AG04449 (cell line): ENCODE data around the gene ZC3H15.

ENCODE experiments used
- CTCF ChIA-PET: fragments of 350-600 bp; formaldehyde crosslinking; extraction: SDS; loops from one replicate; lab custom pipeline; 2021; ENCODE audit warnings: antibody characterized with exemption; lab: Yijun Ruan, JAX
- POLR2A ChIA-PET: fragments of 400-600, 350-600 bp; formaldehyde crosslinking; extraction: SDS; loops from one replicate; lab custom pipeline; 2020; ENCODE audit warnings: antibody characterized with exemption, inconsistent platforms; lab: Yijun Ruan, JAX
- DNase-seq: peaks from one replicate; pipeline ENCODE4 v3.0.0-alpha.2; 2010; ENCODE audit warnings: low read depth, low spot score
- H3K4me3 ChIP-seq: 2 replicates; pipeline ENCODE4 v1.5.1; 2011; ENCODE audit warnings: low read depth, mild to moderate bottlenecking, control low read depth, low read length
- TF ChIP-seq, protein P1 (sequence below): IDR thresholded peaks from one replicate; pipeline ENCODE4 v1.5.1; 2011; ENCODE audit warnings: mild to moderate bottlenecking, moderate library complexity, low read length, control low read depth, inconsistent platforms; ENCODE audit not compliant: insufficient read depth; ENCODE audit errors: missing control alignments

Gene ZC3H15

DNA sequence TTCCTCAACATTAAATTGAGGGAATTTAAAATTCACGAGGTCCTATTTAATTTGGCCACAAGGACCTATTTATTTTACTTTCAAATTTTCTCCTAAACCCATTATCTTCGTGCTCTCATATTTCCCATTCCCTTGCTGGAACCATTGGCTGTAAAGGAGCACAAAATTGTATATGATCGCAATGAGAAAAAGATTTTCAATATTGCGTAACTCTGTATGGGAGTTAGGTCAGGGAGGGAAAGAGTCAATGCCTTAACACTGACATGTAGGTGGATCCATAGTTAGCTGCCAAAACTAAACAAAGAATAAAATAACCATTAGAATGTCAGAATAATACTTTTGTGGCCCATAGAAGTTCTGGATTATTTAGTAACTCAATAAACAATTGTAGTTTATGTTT, 40.6 kb upstream of the ZC3H15 start:
- ChIA-PET CTCF (no interaction called here), POLR2A (no interaction called here)
- DNase-seq, result no peak
- TF ChIP-seq, protein P1, sequence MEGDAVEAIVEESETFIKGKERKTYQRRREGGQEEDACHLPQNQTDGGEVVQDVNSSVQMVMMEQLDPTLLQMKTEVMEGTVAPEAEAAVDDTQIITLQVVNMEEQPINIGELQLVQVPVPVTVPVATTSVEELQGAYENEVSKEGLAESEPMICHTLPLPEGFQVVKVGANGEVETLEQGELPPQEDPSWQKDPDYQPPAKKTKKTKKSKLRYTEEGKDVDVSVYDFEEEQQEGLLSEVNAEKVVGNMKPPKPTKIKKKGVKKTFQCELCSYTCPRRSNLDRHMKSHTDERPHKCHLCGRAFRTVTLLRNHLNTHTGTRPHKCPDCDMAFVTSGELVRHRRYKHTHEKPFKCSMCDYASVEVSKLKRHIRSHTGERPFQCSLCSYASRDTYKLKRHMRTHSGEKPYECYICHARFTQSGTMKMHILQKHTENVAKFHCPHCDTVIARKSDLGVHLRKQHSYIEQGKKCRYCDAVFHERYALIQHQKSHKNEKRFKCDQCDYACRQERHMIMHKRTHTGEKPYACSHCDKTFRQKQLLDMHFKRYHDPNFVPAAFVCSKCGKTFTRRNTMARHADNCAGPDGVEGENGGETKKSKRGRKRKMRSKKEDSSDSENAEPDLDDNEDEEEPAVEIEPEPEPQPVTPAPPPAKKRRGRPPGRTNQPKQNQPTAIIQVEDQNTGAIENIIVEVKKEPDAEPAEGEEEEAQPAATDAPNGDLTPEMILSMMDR, result no peak
- no peak overlapping the region for H3K4me3 ChIP-seq

GRCh38 chr2:186455613-186456012, 30.4 kb upstream of the ZC3H15 start:
- ChIA-PET CTCF (no interaction called here), POLR2A (no interaction called here)
- no peak for DNase-seq
- TF ChIP-seq, protein P1, result no peak
- H3K4me3 ChIP-seq, result no peak overlapping the region

DNA sequence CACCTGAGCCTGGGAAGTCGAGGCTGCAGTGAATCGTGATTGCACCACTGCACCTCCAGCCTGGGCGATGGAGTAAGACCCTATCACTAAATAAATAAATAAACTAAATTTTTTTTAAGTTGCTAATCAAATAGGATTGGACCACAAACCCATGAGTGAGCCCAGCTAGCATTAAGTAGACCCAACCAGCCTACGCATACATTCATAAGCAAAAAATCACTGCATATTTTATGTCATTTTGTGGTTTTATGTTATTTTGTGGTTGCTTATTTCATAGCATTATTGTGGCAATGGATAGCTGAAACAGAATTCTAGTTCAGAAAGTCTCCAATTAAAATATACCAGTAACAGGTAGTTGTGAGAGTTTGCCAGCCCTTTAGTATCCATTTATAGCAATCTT, 29.1 kb upstream of the ZC3H15 start:
- ChIA-PET POLR2A (interaction anchor here (2.1 kb wide), 1 partner anchor 29 kb away, joined by 9 read pairs; the partner anchor contains the start of gene ZC3H15), CTCF (no interaction called here)
- peak; percentile 78 for DNase-seq
- TF ChIP-seq, protein P1, result no peak
- no peak overlapping the region for H3K4me3 ChIP-seq

- POLR2A ChIA-PET, result interaction anchor here (2.1 kb wide), 1 partner anchor 28 kb away, joined by 9 read pairs; the partner anchor contains the start of gene ZC3H15
- TF ChIP-seq, protein P1, result no peak
- CTCF ChIA-PET, result no interaction called here
- H3K4me3 ChIP-seq, result no peak overlapping the region
- no peak for DNase-seq
These were observed 28.2 kb upstream of the ZC3H15 start for GRCh38 chr2:186457908-186458307.

DNA sequence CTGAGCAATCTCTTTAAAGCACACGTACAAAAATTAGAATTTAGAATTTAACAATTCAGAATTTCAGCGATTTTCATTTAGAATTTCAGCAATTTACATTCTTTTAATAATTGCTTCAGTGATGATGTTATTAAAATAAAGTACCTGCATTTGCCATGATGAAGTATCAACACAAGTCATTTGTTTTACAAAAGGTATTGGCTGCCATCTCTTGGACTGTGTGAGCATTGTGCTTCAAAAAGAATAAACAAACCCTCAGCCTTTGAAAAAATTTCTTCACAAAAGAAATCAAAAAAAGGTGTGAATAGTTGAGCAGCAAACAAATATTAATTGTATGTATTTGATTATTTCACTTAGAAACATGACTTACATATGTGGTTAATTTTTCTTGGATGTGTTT, 27.1 kb upstream of the ZC3H15 start:
- CTCF ChIA-PET, result no interaction called here
- no peak overlapping the region for H3K4me3 ChIP-seq
- no peak for DNase-seq
- POLR2A ChIA-PET, result no interaction called here
- TF ChIP-seq, protein P1, result no peak

- TF ChIP-seq, protein P1, result peak; percentile 21
- no peak for DNase-seq
- POLR2A ChIA-PET, result no interaction called here
- H3K4me3 ChIP-seq, result no peak overlapping the region
- CTCF ChIA-PET, result interaction anchor here (0.8 kb wide), 1 partner anchor 11 kb away, joined by 3 read pairs; no protein-coding TSS in a partner anchor
These were observed 25.6 kb upstream of the ZC3H15 start for GRCh38 chr2:186460465-186460864.
